Calu3 (cell line): Measurements from ENCODE around the gene TTR. TPM values are rescaled to one million over a fixed set of nuclear protein-coding genes. Genes with fewer than 3 reads are reported as not detected.

ENCODE experiments used
- BruUV-seq: library from RNA; stranded (reverse); fragments of 400-500 nt; replicated peaks from 2 replicates; lab custom pipeline; 2021; lab: Mats Ljungman, UMichigan
- CTCF ChIA-PET: fragments of 300-600 bp; sonication (Branson Sonifier 250); formaldehyde crosslinking; loops from one replicate; lab custom pipeline; 2022; ENCODE audit warnings: antibody characterized with exemption; lab: Charles Lee
- DNase-seq: peaks from one replicate; pipeline ENCODE4 v3.0.0; 2022
- H3K27ac Mint-ChIP-seq: one replicate; pipeline ENCODE4 v1.8.0; 2022; ENCODE audit warnings: mixed read lengths; ENCODE audit not compliant: unreplicated experiment
- H3K27me3 Mint-ChIP-seq: one replicate; pipeline ENCODE4 v1.8.0; 2022; ENCODE audit warnings: mixed read lengths; ENCODE audit not compliant: unreplicated experiment
- H3K36me3 Mint-ChIP-seq: one replicate; pipeline ENCODE4 v1.8.0; 2022; ENCODE audit warnings: mild to moderate bottlenecking, moderate library complexity, mixed read lengths; ENCODE audit not compliant: insufficient read depth, unreplicated experiment
- H3K4me1 Mint-ChIP-seq: one replicate; pipeline ENCODE4 v1.8.0; 2022; ENCODE audit warnings: mild to moderate bottlenecking, low read depth, mixed read lengths; ENCODE audit not compliant: unreplicated experiment
- H3K4me3 Mint-ChIP-seq: one replicate; pipeline ENCODE4 v1.8.0; 2022; ENCODE audit warnings: mild to moderate bottlenecking, low read depth, moderate library complexity, mixed read lengths; ENCODE audit not compliant: unreplicated experiment
- H3K9me3 Mint-ChIP-seq: one replicate; pipeline ENCODE4 v1.8.0; 2022; ENCODE audit warnings: low read depth, mixed read lengths; ENCODE audit not compliant: unreplicated experiment
- CTCF ChIP-seq: fragments of 200-600 bp; IDR thresholded peaks from one replicate; pipeline ENCODE4 v1.8.0; 2022; ENCODE audit warnings: antibody characterized with exemption; ENCODE audit not compliant: unreplicated experiment
- intact Hi-C: fragments of 100-400 bp; cut with micrococcal nuclease; formaldehyde crosslinking; loops from one replicate; pipeline ENCODE4 v1.10.0; 2022; ENCODE audit not compliant: unreplicated experiment
- total RNA-seq: library from RNA; stranded (reverse); gene quantifications from 2 replicates; pipeline ENCODE4 v1.2.3, GENCODE V29; 2022

The TTR gene
- total RNA-seq, 1 experiment from 2014 or later = 0.87 TPM

GRCh38 chr18:31573051-31573450 lies 18.6 kb upstream of the TTR start:
- H3K27me3 Mint-ChIP-seq = no peaks in the 10 kb centered on the region
- intact Hi-C loops = no loop called here
- no TSS peak for BruUV-seq

GRCh38 chr18:31574359-31574758 lies 17.3 kb upstream of the TTR start:
- Mint-ChIP-seq H3K27ac (no peak overlapping the region), H3K27me3 (no peaks in the 10 kb centered on the region), H3K36me3 (no peaks in the 10 kb centered on the region), H3K4me3 (no peak overlapping the region), H3K4me1 (no peaks in the 10 kb centered on the region), H3K9me3 (no peaks in the 10 kb centered on the region)
- CTCF ChIA-PET = no interaction called here
- intact Hi-C loops = no loop called here
- no peak for DNase-seq
- no TSS peak for BruUV-seq
- no peak for TF ChIP-seq CTCF

More at GRCh38 chr18:31573051-31573450, 18.6 kb upstream of the TTR start:
- Mint-ChIP-seq H3K4me3 (no peak overlapping the region), H3K27ac (no peak overlapping the region), H3K36me3 (no peaks in the 10 kb centered on the region), H3K4me1 (no peaks in the 10 kb centered on the region), H3K9me3 (no peaks in the 10 kb centered on the region)
- DNase-seq = no peak
- TF ChIP-seq CTCF = no peak
- CTCF ChIA-PET = no interaction called here

GRCh38 chr18:31575515-31576257 lies 16.0 kb upstream of the TTR start:
- no peak overlapping the region for H3K27ac Mint-ChIP-seq

GRCh38 chr18:31576670-31577069 lies 15.0 kb upstream of the TTR start:
- no peaks in the 10 kb centered on the region for H3K9me3 Mint-ChIP-seq
- no peaks in the 10 kb centered on the region for H3K4me1 Mint-ChIP-seq
- no peak for DNase-seq
- H3K4me3 Mint-ChIP-seq = no peak overlapping the region
- BruUV-seq = no TSS peak
- intact Hi-C loops = no loop called here
- no peaks in the 10 kb centered on the region for H3K36me3 Mint-ChIP-seq
- TF ChIP-seq CTCF = no peak
- no peaks in the 10 kb centered on the region for H3K27me3 Mint-ChIP-seq
- CTCF ChIA-PET = no interaction called here
- H3K27ac Mint-ChIP-seq = no peak overlapping the region

More at GRCh38 chr18:31575515-31576257, 16.0 kb upstream of the TTR start:
- no TSS peak for BruUV-seq
- Mint-ChIP-seq H3K36me3 (no peaks in the 10 kb centered on the region), H3K4me1 (no peaks in the 10 kb centered on the region), H3K27me3 (no peaks in the 10 kb centered on the region), H3K4me3 (no peak overlapping the region), H3K9me3 (no peaks in the 10 kb centered on the region)
- DNase-seq = no peak
- TF ChIP-seq CTCF = no peak
- CTCF ChIA-PET = no interaction called here
- intact Hi-C loops = no loop called here
